ENCODE data around the gene BTG4. TPM values are rescaled to one million over a fixed set of nuclear protein-coding genes. Genes with fewer than 3 reads are reported as not detected.

Gene BTG4
- total RNA-seq, 1 donor from 2014 or later, result not detected

GRCh38 chr11:111549869-111550203 lies 37.6 kb upstream of the BTG4 start:
- TF ChIP-seq, protein P1, sequence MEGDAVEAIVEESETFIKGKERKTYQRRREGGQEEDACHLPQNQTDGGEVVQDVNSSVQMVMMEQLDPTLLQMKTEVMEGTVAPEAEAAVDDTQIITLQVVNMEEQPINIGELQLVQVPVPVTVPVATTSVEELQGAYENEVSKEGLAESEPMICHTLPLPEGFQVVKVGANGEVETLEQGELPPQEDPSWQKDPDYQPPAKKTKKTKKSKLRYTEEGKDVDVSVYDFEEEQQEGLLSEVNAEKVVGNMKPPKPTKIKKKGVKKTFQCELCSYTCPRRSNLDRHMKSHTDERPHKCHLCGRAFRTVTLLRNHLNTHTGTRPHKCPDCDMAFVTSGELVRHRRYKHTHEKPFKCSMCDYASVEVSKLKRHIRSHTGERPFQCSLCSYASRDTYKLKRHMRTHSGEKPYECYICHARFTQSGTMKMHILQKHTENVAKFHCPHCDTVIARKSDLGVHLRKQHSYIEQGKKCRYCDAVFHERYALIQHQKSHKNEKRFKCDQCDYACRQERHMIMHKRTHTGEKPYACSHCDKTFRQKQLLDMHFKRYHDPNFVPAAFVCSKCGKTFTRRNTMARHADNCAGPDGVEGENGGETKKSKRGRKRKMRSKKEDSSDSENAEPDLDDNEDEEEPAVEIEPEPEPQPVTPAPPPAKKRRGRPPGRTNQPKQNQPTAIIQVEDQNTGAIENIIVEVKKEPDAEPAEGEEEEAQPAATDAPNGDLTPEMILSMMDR (IDR thresholded peaks at IDR 0.05), result no peak
- no peak for TF ChIP-seq POLR2AphosphoS5 (IDR thresholded peaks at IDR 0.05; ENCODE audit: insufficient read depth in 1 of 2, low read depth in 1 of 2)
- no peak for TF ChIP-seq POLR2A (IDR thresholded peaks at IDR 0.05)
- H3K27ac ChIP-seq, result no peak overlapping the region
- H3K4me1 ChIP-seq, result peaks cover 19% of the 10 kb centered on the region
- intact Hi-C loops (cut with DNase I), result no loop called here
- no peak for DNase-seq (ENCODE audit: extremely low spot score in 2 of 2)
- H3K27me3 ChIP-seq, result no peaks in the 10 kb centered on the region
- no peaks in the 10 kb centered on the region for H3K9me3 ChIP-seq
- H3K36me3 ChIP-seq, result no peaks in the 10 kb centered on the region
- H3K4me3 ChIP-seq, result no peak overlapping the region

- Histone ChIP-seq H3K36me3 (no peaks in the 10 kb centered on the region), H3K27me3 (no peaks in the 10 kb centered on the region), H3K4me1 (peaks cover 19% of the 10 kb centered on the region), H3K9me3 (no peaks in the 10 kb centered on the region), H3K27ac (peak overlapping the region; percentile 2), H3K4me3 (no peak overlapping the region)
- no peak for DNase-seq (ENCODE audit: extremely low spot score in 2 of 2)
- intact Hi-C loops (cut with DNase I), result no loop called here
- TF ChIP-seq POLR2A (IDR thresholded peaks at IDR 0.05) (no peak), POLR2AphosphoS5 (IDR thresholded peaks at IDR 0.05; ENCODE audit: insufficient read depth in 1 of 2, low read depth in 1 of 2) (no peak)
- TF ChIP-seq, protein P1 (IDR thresholded peaks at IDR 0.05), result no peak
Observed at GRCh38 chr11:111549196-111549868, 37.1 kb upstream of the BTG4 start.

GRCh38 chr11:111548525-111548924 lies 36.3 kb upstream of the BTG4 start:
- no peaks in the 10 kb centered on the region for H3K9me3 ChIP-seq
- H3K4me3 ChIP-seq, result no peak overlapping the region
- no peak for DNase-seq (ENCODE audit: extremely low spot score in 2 of 2)
- H3K27me3 ChIP-seq, result no peaks in the 10 kb centered on the region
- intact Hi-C loops (cut with DNase I), result no loop called here
- no peaks in the 10 kb centered on the region for H3K36me3 ChIP-seq
- peaks cover 19% of the 10 kb centered on the region for H3K4me1 ChIP-seq
- peak overlapping the region; percentile 2 for H3K27ac ChIP-seq
- TF ChIP-seq, protein P1 (IDR thresholded peaks at IDR 0.05), result no peak
- TF ChIP-seq POLR2A (IDR thresholded peaks at IDR 0.05) (no peak), POLR2AphosphoS5 (IDR thresholded peaks at IDR 0.05; ENCODE audit: insufficient read depth in 1 of 2, low read depth in 1 of 2) (no peak)

DNA sequence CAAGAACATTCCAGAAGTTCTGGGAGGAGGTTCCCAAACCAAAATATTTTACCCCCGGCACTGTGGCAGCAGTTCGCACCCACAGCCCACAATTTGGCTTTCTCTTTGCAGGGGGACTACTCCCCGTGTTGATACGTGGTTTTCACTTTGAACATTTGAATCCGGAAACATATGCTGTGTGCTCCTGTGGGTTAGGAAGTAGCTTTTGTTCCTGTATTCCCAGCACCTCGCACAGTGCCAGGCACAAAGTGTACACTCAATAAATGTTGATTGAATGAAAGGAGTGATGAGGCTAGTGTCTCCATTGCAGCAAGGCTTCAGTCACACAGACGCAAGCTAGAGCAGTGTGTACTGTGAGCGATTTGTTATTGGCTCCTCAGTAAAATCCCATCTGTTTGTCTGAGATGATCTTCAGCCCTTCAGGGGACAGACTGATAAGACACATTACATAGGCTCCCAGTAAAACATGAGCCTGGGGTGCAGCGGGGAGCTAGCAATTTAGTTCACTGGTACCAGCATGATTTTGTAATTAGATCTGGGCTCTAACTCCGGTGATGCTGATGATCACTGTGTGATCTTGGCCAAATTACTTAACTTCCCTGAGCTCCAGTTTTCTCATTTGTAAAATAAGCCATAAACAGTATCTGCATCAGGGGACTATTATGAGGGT lies 30.6 kb upstream of the BTG4 start:
- TF ChIP-seq POLR2A (IDR thresholded peaks at IDR 0.05) (no peak), POLR2AphosphoS5 (IDR thresholded peaks at IDR 0.05; ENCODE audit: insufficient read depth in 1 of 2, low read depth in 1 of 2) (no peak)
- TF ChIP-seq, protein P1 (IDR thresholded peaks at IDR 0.05), result no peak
- no peak overlapping the region for H3K27ac ChIP-seq

More for the DNA sequence above, 30.6 kb upstream of the BTG4 start:
- Histone ChIP-seq H3K4me1 (peaks cover 27% of the 10 kb centered on the region), H3K9me3 (no peaks in the 10 kb centered on the region), H3K36me3 (no peaks in the 10 kb centered on the region), H3K27me3 (no peaks in the 10 kb centered on the region), H3K4me3 (no peak overlapping the region)
- no peak for DNase-seq (ENCODE audit: extremely low spot score in 2 of 2)
- intact Hi-C loops (cut with DNase I), result no loop called here

All from vagina (tissue), 2 donors.